ENCODE results near the gene CLDN4.

The CLDN4 gene

DNA sequence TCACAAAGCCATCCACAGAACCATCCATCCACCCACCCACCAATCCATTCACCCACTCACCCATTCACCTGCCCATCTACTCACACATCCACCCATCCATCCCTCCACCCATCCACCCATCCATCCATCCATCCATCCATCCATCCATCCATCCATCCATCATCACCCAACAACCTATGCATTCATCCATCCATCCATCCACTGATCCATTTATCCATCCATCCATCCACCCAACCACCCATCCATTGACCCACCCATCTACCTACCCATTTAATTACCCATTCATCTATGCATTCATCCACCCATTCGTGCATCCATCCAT is 35.6 kb downstream of the CLDN4 start:
- Histone ChIP-seq H3K4me2 (ENCODE audit: low read length) (no peak overlapping the region), H3K4me3 (ENCODE audit: low read length) (no peak overlapping the region), H3K27ac (ENCODE audit: low read depth, low read length) (no peak overlapping the region), H3K36me3 (ENCODE audit: control insufficient read depth, low read length) (no peaks in the 10 kb centered on the region), H3K27me3 (ENCODE audit: control insufficient read depth, low read length) (no peaks in the 10 kb centered on the region), H3F3A (ENCODE audit: control insufficient read depth, insufficient read depth) (no peaks in the 10 kb centered on the region), H3K79me2 (ENCODE audit: control insufficient read depth, low read length) (no peaks in the 10 kb centered on the region), H3K4me1 (ENCODE audit: control insufficient read depth, low read length) (no peaks in the 10 kb centered on the region), H3K9me2 (replicated peaks; ENCODE audit: control insufficient read depth, low read length) (no peaks in the 10 kb centered on the region), H4K20me1 (ENCODE audit: control insufficient read depth, insufficient read depth, low read depth, low read length) (no peaks in the 10 kb centered on the region), H3K9me3 (ENCODE audit: control insufficient read depth, insufficient read depth, low read length) (no peaks in the 10 kb centered on the region)
- no peak for TF ChIP-seq EZH2phosphoT487 (IDR thresholded peaks at IDR 0.05; ENCODE audit: borderline replicate concordance, low read length)
- TF ChIP-seq, protein P1, sequence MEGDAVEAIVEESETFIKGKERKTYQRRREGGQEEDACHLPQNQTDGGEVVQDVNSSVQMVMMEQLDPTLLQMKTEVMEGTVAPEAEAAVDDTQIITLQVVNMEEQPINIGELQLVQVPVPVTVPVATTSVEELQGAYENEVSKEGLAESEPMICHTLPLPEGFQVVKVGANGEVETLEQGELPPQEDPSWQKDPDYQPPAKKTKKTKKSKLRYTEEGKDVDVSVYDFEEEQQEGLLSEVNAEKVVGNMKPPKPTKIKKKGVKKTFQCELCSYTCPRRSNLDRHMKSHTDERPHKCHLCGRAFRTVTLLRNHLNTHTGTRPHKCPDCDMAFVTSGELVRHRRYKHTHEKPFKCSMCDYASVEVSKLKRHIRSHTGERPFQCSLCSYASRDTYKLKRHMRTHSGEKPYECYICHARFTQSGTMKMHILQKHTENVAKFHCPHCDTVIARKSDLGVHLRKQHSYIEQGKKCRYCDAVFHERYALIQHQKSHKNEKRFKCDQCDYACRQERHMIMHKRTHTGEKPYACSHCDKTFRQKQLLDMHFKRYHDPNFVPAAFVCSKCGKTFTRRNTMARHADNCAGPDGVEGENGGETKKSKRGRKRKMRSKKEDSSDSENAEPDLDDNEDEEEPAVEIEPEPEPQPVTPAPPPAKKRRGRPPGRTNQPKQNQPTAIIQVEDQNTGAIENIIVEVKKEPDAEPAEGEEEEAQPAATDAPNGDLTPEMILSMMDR (IDR thresholded peaks at IDR 0.05; ENCODE audit: low read depth, low read length, poor library complexity, severe bottlenecking): no peak

DNA sequence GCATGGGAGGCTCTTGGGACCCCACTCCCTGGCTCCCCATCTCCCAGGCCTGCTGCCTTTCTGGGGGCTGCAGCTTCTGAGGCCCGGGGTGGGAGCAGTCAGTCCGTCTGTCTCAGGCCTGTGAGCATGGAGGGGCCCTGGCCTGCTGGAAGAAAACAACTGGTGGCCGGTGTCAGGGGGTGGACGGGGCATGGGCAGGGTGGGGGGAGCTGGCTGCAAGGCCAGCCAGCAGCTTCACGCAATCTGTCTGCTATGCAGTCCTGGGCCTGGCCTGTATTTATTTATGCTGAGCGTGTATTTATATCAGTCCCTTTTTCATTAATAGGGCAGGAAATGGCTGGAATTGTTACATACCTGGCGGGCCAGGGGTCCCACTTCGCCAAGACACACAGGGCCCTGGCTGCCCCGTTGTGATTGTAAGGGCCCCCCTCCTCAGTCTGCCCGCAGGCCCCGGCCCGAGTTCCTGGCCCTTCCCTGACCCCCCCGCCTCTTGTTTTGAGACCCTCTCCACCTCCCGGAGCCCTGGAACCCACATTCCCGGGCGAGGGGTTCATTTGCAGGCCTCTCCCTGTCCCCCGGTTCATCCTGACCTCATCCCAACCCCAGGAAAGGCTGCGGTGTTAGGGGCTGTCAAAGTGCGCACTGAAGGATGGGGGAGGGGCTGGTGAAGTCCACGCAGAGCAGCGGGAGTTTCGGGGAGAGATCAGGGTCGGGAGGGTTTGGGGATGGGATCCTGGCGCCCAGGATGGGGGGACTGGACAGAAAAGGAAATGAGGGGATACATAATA is 38.4 kb downstream of the CLDN4 start:
- Histone ChIP-seq H3K4me3 (ENCODE audit: low read length) (no peak overlapping the region), H3K9me3 (ENCODE audit: control insufficient read depth, insufficient read depth, low read length) (no peaks in the 10 kb centered on the region), H4K20me1 (ENCODE audit: control insufficient read depth, insufficient read depth, low read depth, low read length) (no peaks in the 10 kb centered on the region), H3F3A (ENCODE audit: control insufficient read depth, insufficient read depth) (no peaks in the 10 kb centered on the region), H3K4me2 (ENCODE audit: low read length) (no peak overlapping the region), H3K27me3 (ENCODE audit: control insufficient read depth, low read length) (no peaks in the 10 kb centered on the region), H3K79me2 (ENCODE audit: control insufficient read depth, low read length) (no peaks in the 10 kb centered on the region), H3K27ac (ENCODE audit: low read depth, low read length) (no peak overlapping the region), H3K9me2 (replicated peaks; ENCODE audit: control insufficient read depth, low read length) (no peaks in the 10 kb centered on the region), H3K36me3 (ENCODE audit: control insufficient read depth, low read length) (no peaks in the 10 kb centered on the region), H3K4me1 (ENCODE audit: control insufficient read depth, low read length) (no peaks in the 10 kb centered on the region)
- TF ChIP-seq, protein P1 (IDR thresholded peaks at IDR 0.05; ENCODE audit: low read depth, low read length, poor library complexity, severe bottlenecking): no peak

DNA sequence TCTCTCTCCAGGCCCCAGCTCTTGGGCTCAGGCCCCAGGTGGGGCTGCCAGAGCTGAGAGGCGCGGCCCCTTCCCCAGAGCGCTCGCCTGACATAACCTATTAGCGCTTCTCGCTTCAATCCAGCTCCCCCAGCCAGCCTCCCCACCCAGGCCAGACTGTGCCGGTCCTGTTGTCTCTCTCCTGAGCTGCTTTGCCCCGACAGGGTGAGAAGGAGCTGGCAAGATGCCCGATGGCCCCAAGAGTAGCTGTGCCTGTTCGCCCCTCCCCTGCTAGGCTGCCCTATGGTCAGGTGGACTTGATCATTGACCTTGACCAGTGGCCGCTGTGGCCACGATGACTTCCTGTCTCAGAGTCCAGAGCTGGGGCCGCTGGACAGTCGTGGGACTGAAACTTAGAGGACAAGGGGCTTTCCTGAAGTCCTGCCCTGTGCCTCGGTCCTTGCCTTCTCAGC is 39.3 kb downstream of the CLDN4 start:
- no peaks in the 10 kb centered on the region for H3K4me1 ChIP-seq (ENCODE audit: control insufficient read depth, low read length)
- no peaks in the 10 kb centered on the region for H3K27me3 ChIP-seq (ENCODE audit: control insufficient read depth, low read length)
- no peaks in the 10 kb centered on the region for H3K36me3 ChIP-seq (ENCODE audit: control insufficient read depth, low read length)
- no peaks in the 10 kb centered on the region for H3K79me2 ChIP-seq (ENCODE audit: control insufficient read depth, low read length)
- H3K4me2 ChIP-seq (ENCODE audit: low read length): no peak overlapping the region
- H3K27ac ChIP-seq (ENCODE audit: low read depth, low read length): no peak overlapping the region
- H3K9me2 ChIP-seq (replicated peaks; ENCODE audit: control insufficient read depth, low read length): no peaks in the 10 kb centered on the region
- no peak for TF ChIP-seq EZH2phosphoT487 (IDR thresholded peaks at IDR 0.05; ENCODE audit: borderline replicate concordance, low read length)
- TF ChIP-seq, protein P1 (IDR thresholded peaks at IDR 0.05; ENCODE audit: low read depth, low read length, poor library complexity, severe bottlenecking): no peak
- H4K20me1 ChIP-seq (ENCODE audit: control insufficient read depth, insufficient read depth, low read depth, low read length): no peaks in the 10 kb centered on the region
- H3F3A ChIP-seq (ENCODE audit: control insufficient read depth, insufficient read depth): no peaks in the 10 kb centered on the region
- no peak overlapping the region for H3K4me3 ChIP-seq (ENCODE audit: low read length)
- H3K9me3 ChIP-seq (ENCODE audit: control insufficient read depth, insufficient read depth, low read length): no peaks in the 10 kb centered on the region

Data from DOHH2 (cell line).